H9 (cell line): ENCODE results near the gene OSBPL10. TPM values are rescaled to one million over a fixed set of nuclear protein-coding genes. Genes with fewer than 3 reads are reported as not detected.

Source experiments
- DNase-seq: peaks from one replicate; pipeline ENCODE4 v3.0.0-alpha.2; 2017
- H2AFZ ChIP-seq: one replicate; pipeline ENCODE4 v1.6.1; 2013; ENCODE audit warnings: mild to moderate bottlenecking, low read length, control low read depth, moderate library complexity
- H2AK5ac ChIP-seq: 2 replicates; pipeline ENCODE4 v1.6.1; 2013; ENCODE audit warnings: low read length, control low read depth, mixed read lengths; ENCODE audit not compliant: insufficient read length
- H2BK120ac ChIP-seq: one replicate; pipeline ENCODE4 v1.6.1; 2013; ENCODE audit warnings: low read depth, mild to moderate bottlenecking, low read length, control low read depth, inconsistent platforms; ENCODE audit not compliant: poor library complexity, severe bottlenecking
- H2BK12ac ChIP-seq: 2 replicates; pipeline ENCODE4 v1.6.1; 2013; ENCODE audit warnings: low read length, control low read depth, mixed read lengths, low read depth; ENCODE audit not compliant: insufficient read length
- H2BK15ac ChIP-seq: 2 replicates; pipeline ENCODE4 v1.6.1; 2013; ENCODE audit warnings: low read depth, low read length, control low read depth
- H2BK20ac ChIP-seq: one replicate; pipeline ENCODE4 v1.6.1; 2013; ENCODE audit warnings: low read depth, mild to moderate bottlenecking, low read length, control low read depth, inconsistent platforms; ENCODE audit not compliant: poor library complexity, severe bottlenecking
- H2BK5ac ChIP-seq: 2 replicates; pipeline ENCODE4 v1.6.1; 2013; ENCODE audit warnings: low read length, control low read depth, mixed read lengths; ENCODE audit not compliant: insufficient read length
- H3K14ac ChIP-seq: 2 replicates; pipeline ENCODE4 v1.6.1; 2013; ENCODE audit warnings: low read length, control low read depth; ENCODE audit not compliant: insufficient read depth
- H3K18ac ChIP-seq: 2 replicates; pipeline ENCODE4 v1.6.1; 2013; ENCODE audit warnings: low read depth, mild to moderate bottlenecking, mixed read lengths, low read length, control low read depth; ENCODE audit not compliant: insufficient read length
- H3K23ac ChIP-seq: 2 replicates; pipeline ENCODE4 v1.6.1; 2013; ENCODE audit warnings: low read length, control low read depth, mixed read lengths, low read depth; ENCODE audit not compliant: insufficient read length
- H3K23me2 ChIP-seq: 2 replicates; pipeline ENCODE4 v1.6.1; 2013; ENCODE audit warnings: low read depth, mild to moderate bottlenecking, mixed read lengths, low read length, control low read depth; ENCODE audit not compliant: insufficient read length, poor library complexity, severe bottlenecking
- H3K27ac ChIP-seq: 2 replicates; pipeline ENCODE4 v1.5.1; 2013; ENCODE audit warnings: low read length, control low read depth, mixed read lengths, low read depth; ENCODE audit not compliant: insufficient read length
- H3K27me3 ChIP-seq: 2 replicates; pipeline ENCODE4 v1.6.1; 2013; ENCODE audit warnings: low read length, control low read depth, inconsistent platforms; ENCODE audit not compliant: insufficient read depth
- H3K4ac ChIP-seq: 2 replicates; pipeline ENCODE4 v1.6.1; 2013; ENCODE audit warnings: low read depth, mild to moderate bottlenecking, control low read depth, inconsistent platforms, low read length, moderate library complexity
- H3K4me1 ChIP-seq: 2 replicates; pipeline ENCODE4 v1.6.1; 2013; ENCODE audit warnings: low read length, control low read depth, inconsistent platforms; ENCODE audit not compliant: insufficient read depth
- H3K4me2 ChIP-seq: 2 replicates; pipeline ENCODE4 v1.6.1; 2013; ENCODE audit warnings: low read length, control low read depth, mixed read lengths; ENCODE audit not compliant: insufficient read length, insufficient read depth
- H3K56ac ChIP-seq: 2 replicates; pipeline ENCODE4 v1.6.1; 2013; ENCODE audit warnings: low read depth, mild to moderate bottlenecking, mixed read lengths, low read length, control low read depth; ENCODE audit not compliant: insufficient read length
- H3K79me1 ChIP-seq: 2 replicates; pipeline ENCODE4 v1.6.1; 2013; ENCODE audit warnings: low read depth, mild to moderate bottlenecking, moderate library complexity, low read length, control low read depth, inconsistent platforms; ENCODE audit not compliant: insufficient read depth, poor library complexity, severe bottlenecking
- H3K79me2 ChIP-seq: 2 replicates; pipeline ENCODE4 v1.6.1; 2013; ENCODE audit warnings: low read length, control low read depth, inconsistent platforms; ENCODE audit not compliant: insufficient read depth
- H3K9ac ChIP-seq: 2 replicates; pipeline ENCODE4 v1.6.1; 2013; ENCODE audit warnings: low read length, control low read depth, mixed read lengths; ENCODE audit not compliant: insufficient read length; ENCODE audit errors: extremely low read depth
- H3K9me3 ChIP-seq: one replicate; pipeline ENCODE4 v1.6.1; 2013; ENCODE audit warnings: low read depth, low read length, inconsistent platforms; ENCODE audit not compliant: control insufficient read depth
- H3T11ph ChIP-seq: one replicate; pipeline ENCODE4 v1.6.1; 2013; ENCODE audit warnings: mild to moderate bottlenecking, low read length, control low read depth, inconsistent platforms
- H4K20me1 ChIP-seq: one replicate; pipeline ENCODE4 v1.6.1; 2013; ENCODE audit not compliant: control insufficient read depth, insufficient read length, insufficient read depth
- H4K5ac ChIP-seq: 2 replicates; pipeline ENCODE4 v1.6.1; 2013; ENCODE audit warnings: low read depth, mild to moderate bottlenecking, mixed read lengths, low read length, control low read depth; ENCODE audit not compliant: insufficient read length
- H4K8ac ChIP-seq: replicated peaks from 2 replicates; pipeline ENCODE4 v1.6.1; 2013; ENCODE audit warnings: low read length, control low read depth, mixed read lengths, low read depth; ENCODE audit not compliant: insufficient read length
- H4K91ac ChIP-seq: 2 replicates; pipeline ENCODE4 v1.6.1; 2013; ENCODE audit warnings: low read depth, mild to moderate bottlenecking, moderate library complexity, mixed read lengths, low read length, control low read depth; ENCODE audit not compliant: insufficient read length
- H3K27ac Mint-ChIP-seq, 3 experiments: 2 replicates in 2 of 3; 3 replicates in 1 of 3; pipeline ENCODE4 v1.8.0; 2020 to 2021; ENCODE audit warnings: mixed read lengths in 3 of 3, mild to moderate bottlenecking in 1 of 3, moderate library complexity in 1 of 3
- H3K27me3 Mint-ChIP-seq: 2 replicates; pipeline ENCODE4 v1.8.0; 2021; ENCODE audit warnings: low read depth, mild to moderate bottlenecking, moderate library complexity, mixed read lengths
- H3K36me3 Mint-ChIP-seq, 3 experiments: 2 replicates in 2 of 3; 3 replicates in 1 of 3; pipeline ENCODE4 v1.8.0; 2020 to 2021; ENCODE audit warnings: low read depth in 3 of 3, mixed read lengths in 3 of 3; ENCODE audit not compliant: insufficient read depth in 1 of 3
- H3K4me1 Mint-ChIP-seq, 2 experiments: 2 replicates each; pipeline ENCODE4 v1.8.0; 2020; ENCODE audit warnings: mixed read lengths in 2 of 2
- H3K4me3 Mint-ChIP-seq, 2 experiments: 2 replicates in 1 of 2; 3 replicates in 1 of 2; pipeline ENCODE4 v1.8.0; 2020 to 2021; ENCODE audit warnings: mild to moderate bottlenecking in 2 of 2, mixed read lengths in 2 of 2, moderate library complexity in 1 of 2
- H3K9me3 Mint-ChIP-seq, 2 experiments: 2 replicates in 1 of 2; 3 replicates in 1 of 2; pipeline ENCODE4 v1.8.0; 2020; ENCODE audit warnings: mild to moderate bottlenecking in 2 of 2, mixed read lengths in 2 of 2, moderate library complexity in 1 of 2
- CTCF ChIP-seq: fragments of 200-600 bp; sonication (generic); conservative IDR thresholded peaks from 3 replicates; pipeline ENCODE4 v1.8.0; 2021; ENCODE audit warnings: antibody characterized with exemption, mild to moderate bottlenecking
- WGBS: extraction: QIAGEN DNeasy Blood & Tissue Kit; methylation state at CpG from one replicate; pipeline ENCODE4 v1.1.7; 2013; ENCODE audit warnings: missing lambda C conversion rate, low lambda C conversion rate, mixed read lengths; ENCODE audit not compliant: insufficient read length; ENCODE audit errors: extremely low coverage; 5-methylcytosine and 5-hydroxymethylcytosine counted together
- total RNA-seq: library from RNA; stranded (reverse); gene quantifications from 2 replicates; pipeline ENCODE4 v1.2.1, GENCODE V29; 2021

Gene OSBPL10
- total RNA-seq, 1 experiment from 2014 or later: 42.7 TPM

- Histone ChIP-seq H3K18ac (no peak overlapping the region), H3K23me2 (no peaks in the 10 kb centered on the region), H4K20me1 (no peaks in the 10 kb centered on the region), H3K9me3 (no peaks in the 10 kb centered on the region), H3K27me3 (no peaks in the 10 kb centered on the region), H3K23ac (no peak overlapping the region), H4K91ac (no peak overlapping the region), H3K79me1 (peaks cover 3% of the 10 kb centered on the region), H4K8ac (no peak overlapping the region), H2BK120ac (no peak overlapping the region), H2BK5ac (no peak overlapping the region), H2AFZ (no peak overlapping the region), H2BK12ac (no peak overlapping the region), H2AK5ac (no peak overlapping the region), H3K27ac (no peak overlapping the region), H3K4me2 (no peak overlapping the region), H3K14ac (no peak overlapping the region), H3K56ac (no peak overlapping the region), H2BK15ac (no peak overlapping the region), H3K4ac (no peak overlapping the region), H2BK20ac (no peak overlapping the region), H3K4me1 (no peaks in the 10 kb centered on the region), H3K9ac (no peak overlapping the region), H4K5ac (no peak overlapping the region), H3T11ph (no peak overlapping the region), H3K79me2 (peaks cover 2% of the 10 kb centered on the region; the same call in 1 of the 2 replicates)
- no peak overlapping the region for H3K4me3 Mint-ChIP-seq
- H3K4me1 Mint-ChIP-seq: peaks cover 16 to 19% of the 10 kb centered on the region in 2 experiments
- no CpG with 5 or more reads among the region's 4 CpGs for WGBS
- no peaks in the 10 kb centered on the region for H3K9me3 Mint-ChIP-seq
- peaks cover 0 to 5% (median 0%) of the 10 kb centered on the region in 3 experiments; a peak in 3 of 7 replicates for H3K36me3 Mint-ChIP-seq
- no peak overlapping the region for H3K27ac Mint-ChIP-seq
- TF ChIP-seq CTCF: no peak
- H3K27me3 Mint-ChIP-seq: no peaks in the 10 kb centered on the region; the same call in 1 of the 2 replicates
- DNase-seq: no peak
Observed at GRCh38 chr3:31765871-31766270, 215.2 kb downstream of the OSBPL10 start.
